Measurements from ENCODE around the gene EVX2.

GRCh38 chr2:176079285-176079830 is 4.4 kb downstream of the EVX2 start:
- TF ChIP-seq ZHX1 (CRISPR knock-in tag; IDR thresholded peaks at IDR 0.05; ENCODE audit: low read depth) (no peak), CTCF (CRISPR knock-in tag; IDR thresholded peaks at IDR 0.05) (no peak), PREB (CRISPR knock-in tag; IDR thresholded peaks at IDR 0.05) (no peak), SRY (CRISPR knock-in tag; IDR thresholded peaks at IDR 0.05) (no peak), FIP1L1 (IDR thresholded peaks at IDR 0.05; ENCODE audit: borderline replicate concordance, insufficient read depth, low read depth, low read length) (no peak)

Data from HepG2 (cell line).